GM12878 (cell line): ENCODE data around the gene BEND7. TPM values are rescaled to one million over a fixed set of nuclear protein-coding genes. Genes with fewer than 3 reads are reported as not detected.

Source experiments
- ATAC-seq: fragments of 200-7000 bp; cut with Tn5 transposase; 3 replicates; pipeline ENCODE4 v1.9.1; 2020; ENCODE audit warnings: mild to moderate bottlenecking, moderate library complexity
- BruUV-seq: library from RNA; stranded (reverse); fragments of 400-500 nt; replicated peaks from 2 replicates; lab custom pipeline; 2021; lab: Mats Ljungman, UMichigan
- CTCF ChIA-PET: fragments of 300-600 bp; sonication (Branson Sonifier 250); formaldehyde crosslinking; extraction: SDS; loops from one replicate; lab custom pipeline; 2021; ENCODE audit warnings: inconsistent platforms; lab: Yijun Ruan, JAX
- POLR2A ChIA-PET: fragments of 350-600 bp; formaldehyde crosslinking; extraction: SDS; loops from one replicate; lab custom pipeline; 2021; ENCODE audit warnings: inconsistent platforms; lab: Charles Lee
- RAD21 ChIA-PET: fragments of 300-600 bp; sonication (Branson Sonifier 250); formaldehyde crosslinking; loops from one replicate; lab custom pipeline; 2023; ENCODE audit warnings: antibody characterized with exemption; ENCODE audit not compliant: unreplicated experiment; lab: Charles Lee
- SMC1A ChIA-PET: fragments of 300-600 bp; sonication (Branson Sonifier 250); formaldehyde crosslinking; loops from one replicate; lab custom pipeline; 2023; ENCODE audit not compliant: unreplicated experiment, uncharacterized antibody; lab: Charles Lee
- DNase-seq: peaks from one replicate; pipeline ENCODE4 v3.0.0-alpha.2; 2011; ENCODE audit warnings: low read depth, low spot score
- FAIRE-seq: peaks from 3 replicates; lab custom pipeline; 2011; peaks lifted over from hg19 to GRCh38; lab: Jason Lieb, UNC
- H2AFZ ChIP-seq: 2 replicates; pipeline ENCODE4 v1.6.0; 2011; ENCODE audit warnings: low read depth, low read length, control low read depth; ENCODE audit not compliant: control insufficient read depth
- H3K27ac ChIP-seq: 2 replicates; pipeline ENCODE4 v1.5.1; 2011; ENCODE audit warnings: control low read depth; ENCODE audit not compliant: control insufficient read depth, insufficient read depth
- H3K27me3 ChIP-seq, 2 experiments: replicated peaks in 1 of 2; 2 replicates each; pipeline versions ENCODE4 v1.6.0 to v1.6.1; 2011; ENCODE audit warnings: low read length in 1 of 2; ENCODE audit not compliant: control insufficient read depth in 2 of 2, insufficient read depth in 2 of 2
- H3K36me3 ChIP-seq, 2 experiments: 2 replicates each; pipeline ENCODE4 v1.5.1; 2011; ENCODE audit warnings: low read length in 1 of 2; ENCODE audit not compliant: control insufficient read depth in 2 of 2, insufficient read depth in 2 of 2
- H3K4me1 ChIP-seq: 2 replicates; pipeline ENCODE4 v1.6.1; 2011; ENCODE audit warnings: mild to moderate bottlenecking, low read length, moderate library complexity, mixed read lengths; ENCODE audit not compliant: control insufficient read depth, insufficient read depth
- H3K4me2 ChIP-seq: 2 replicates; pipeline ENCODE4 v1.6.0; 2011; ENCODE audit warnings: control low read depth; ENCODE audit not compliant: control insufficient read depth, insufficient read depth
- H3K4me3 ChIP-seq: fragments of 200-600 bp; sonication (generic); 2 replicates; pipeline ENCODE4 v1.5.1; 2016
- H3K79me2 ChIP-seq: 2 replicates; pipeline ENCODE4 v1.6.0; 2011; ENCODE audit warnings: low read length; ENCODE audit not compliant: control insufficient read depth, insufficient read depth
- H3K9ac ChIP-seq: 2 replicates; pipeline ENCODE4 v1.8.0; 2011; ENCODE audit warnings: low read length, control low read depth, mixed read lengths; ENCODE audit not compliant: control insufficient read depth, insufficient read depth
- H3K9me3 ChIP-seq: replicated peaks from 3 replicates; pipeline ENCODE4 v1.5.1; 2011; ENCODE audit warnings: mild to moderate bottlenecking, low read length; ENCODE audit not compliant: control insufficient read depth, insufficient read depth
- H4K20me1 ChIP-seq: 2 replicates; pipeline ENCODE4 v1.6.0; 2011; ENCODE audit not compliant: control insufficient read depth, insufficient read depth
- SP1 ChIP-seq: IDR thresholded peaks from one replicate; pipeline ENCODE4 v1.6.1; 2011; ENCODE audit warnings: low read depth, low read length
- TCF12 ChIP-seq: IDR thresholded peaks from 2 replicates; pipeline ENCODE4 v1.6.1; 2011; ENCODE audit warnings: low read depth, mild to moderate bottlenecking, low read length
- TCF3 ChIP-seq: IDR thresholded peaks from 2 replicates; pipeline ENCODE4 v1.6.1; 2012; ENCODE audit warnings: low read depth, mild to moderate bottlenecking, low read length, borderline replicate concordance; ENCODE audit not compliant: insufficient read depth
- ZNF384 ChIP-seq: IDR thresholded peaks from 2 replicates; pipeline ENCODE4 v1.6.1; 2012; ENCODE audit warnings: low read depth, mild to moderate bottlenecking, low read length, improper control_type of control experiment, borderline replicate concordance
- WGBS: methylation state at CpG from one replicate; pipeline ENCODE4 v1.1.6; 2016; ENCODE audit warnings: low lambda C conversion rate; ENCODE audit not compliant: insufficient replicate concordance, insufficient coverage; ENCODE audit errors: missing lambda C conversion rate; 5-methylcytosine and 5-hydroxymethylcytosine counted together
- in situ Hi-C: fragments of 300-500 bp; cut with MboI; formaldehyde crosslinking; loops from 9 replicates; pipeline ENCODE4 v1.14.3; 2018; ENCODE audit warnings: mixed read lengths
- intact Hi-C: fragments of 100-400 bp; cut with micrococcal nuclease; formaldehyde crosslinking; loops from one replicate; pipeline ENCODE4 v1.14.2; 2022; ENCODE audit not compliant: unreplicated experiment
- polyA plus RNA-seq, 11 experiments: library from polyadenylated mRNA; depleted of rRNA in 4 of 11; unstranded in 6 of 11; stranded (reverse) in 5 of 11; fragments of >200 nt; fragmentation: Nextera tagmentation in 4 of 11; fragmentation: Illumina TruSeq in 1 of 11; extraction: Ambion mirVana in 4 of 11; extraction: Trizol in 1 of 11; gene quantifications; 1 replicate in 1 of 11; 2 replicates in 10 of 11; pipeline versions ENCODE4 v1.2.1 to v1.2.3, GENCODE V29; 2011 to 2016; ENCODE audit warnings: inconsistent platforms in 2 of 11, missing spikeins in 2 of 11, low read depth in 1 of 11
- total RNA-seq, 4 experiments: library from RNA; depleted of rRNA in 3 of 4; stranded (reverse); fragments of >200 nt in 3 of 4; fragmentation: Illumina TruSeq in 1 of 4; extraction: Trizol in 1 of 4; gene quantifications; 2 replicates each; pipeline versions ENCODE4 v1.2.1 to v1.2.3, GENCODE V29; 2013 to 2021
- TF ChIP-seq, protein P1 (sequence below): IDR thresholded peaks from 2 replicates; pipeline ENCODE4 v1.6.1; 2012; ENCODE audit warnings: mild to moderate bottlenecking, low read depth, low read length
- TF ChIP-seq, protein P2 (sequence below): IDR thresholded peaks from 2 replicates; pipeline ENCODE4 v1.6.1; 2012; ENCODE audit warnings: low read depth, low read length, improper control_type of control experiment
- TF ChIP-seq, protein P3 (sequence below): fragments of 450-650 bp; IDR thresholded peaks from 2 replicates; pipeline ENCODE4 v1.6.1; 2017; ENCODE audit warnings: mild to moderate bottlenecking, low read depth, inconsistent platforms; ENCODE audit not compliant: poor library complexity, severe bottlenecking

BEND7 gene
- total and polyA plus RNA-seq, 10 of the 15 experiments (the other 5 are each of a cell fraction or from before 2014, with no cell fraction given), result not detected

DNA sequence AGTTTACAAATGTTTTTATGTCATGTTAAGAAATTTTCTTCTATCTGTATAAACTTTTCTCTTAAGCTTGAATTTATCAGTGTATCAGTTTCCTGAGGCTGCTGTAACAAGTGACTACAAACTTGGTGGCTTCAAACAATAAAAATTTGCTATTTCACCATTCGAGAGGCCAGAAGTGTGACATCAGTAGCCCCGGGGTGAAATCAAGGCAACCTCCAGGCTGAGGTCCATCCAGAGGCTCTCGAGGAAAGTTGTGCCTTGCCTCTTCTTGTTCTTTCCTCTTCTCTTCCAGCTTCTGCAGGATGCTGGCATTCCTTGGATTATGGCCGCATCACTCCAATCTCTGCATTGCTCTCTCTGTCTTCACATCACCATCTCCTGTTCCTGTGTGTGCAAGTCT, 6.5 kb upstream of the BEND7 start (continued):
- TF ChIP-seq, protein P1, sequence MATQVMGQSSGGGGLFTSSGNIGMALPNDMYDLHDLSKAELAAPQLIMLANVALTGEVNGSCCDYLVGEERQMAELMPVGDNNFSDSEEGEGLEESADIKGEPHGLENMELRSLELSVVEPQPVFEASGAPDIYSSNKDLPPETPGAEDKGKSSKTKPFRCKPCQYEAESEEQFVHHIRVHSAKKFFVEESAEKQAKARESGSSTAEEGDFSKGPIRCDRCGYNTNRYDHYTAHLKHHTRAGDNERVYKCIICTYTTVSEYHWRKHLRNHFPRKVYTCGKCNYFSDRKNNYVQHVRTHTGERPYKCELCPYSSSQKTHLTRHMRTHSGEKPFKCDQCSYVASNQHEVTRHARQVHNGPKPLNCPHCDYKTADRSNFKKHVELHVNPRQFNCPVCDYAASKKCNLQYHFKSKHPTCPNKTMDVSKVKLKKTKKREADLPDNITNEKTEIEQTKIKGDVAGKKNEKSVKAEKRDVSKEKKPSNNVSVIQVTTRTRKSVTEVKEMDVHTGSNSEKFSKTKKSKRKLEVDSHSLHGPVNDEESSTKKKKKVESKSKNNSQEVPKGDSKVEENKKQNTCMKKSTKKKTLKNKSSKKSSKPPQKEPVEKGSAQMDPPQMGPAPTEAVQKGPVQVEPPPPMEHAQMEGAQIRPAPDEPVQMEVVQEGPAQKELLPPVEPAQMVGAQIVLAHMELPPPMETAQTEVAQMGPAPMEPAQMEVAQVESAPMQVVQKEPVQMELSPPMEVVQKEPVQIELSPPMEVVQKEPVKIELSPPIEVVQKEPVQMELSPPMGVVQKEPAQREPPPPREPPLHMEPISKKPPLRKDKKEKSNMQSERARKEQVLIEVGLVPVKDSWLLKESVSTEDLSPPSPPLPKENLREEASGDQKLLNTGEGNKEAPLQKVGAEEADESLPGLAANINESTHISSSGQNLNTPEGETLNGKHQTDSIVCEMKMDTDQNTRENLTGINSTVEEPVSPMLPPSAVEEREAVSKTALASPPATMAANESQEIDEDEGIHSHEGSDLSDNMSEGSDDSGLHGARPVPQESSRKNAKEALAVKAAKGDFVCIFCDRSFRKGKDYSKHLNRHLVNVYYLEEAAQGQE, result no peak
- no peak for TF ChIP-seq ZNF384

DNA sequence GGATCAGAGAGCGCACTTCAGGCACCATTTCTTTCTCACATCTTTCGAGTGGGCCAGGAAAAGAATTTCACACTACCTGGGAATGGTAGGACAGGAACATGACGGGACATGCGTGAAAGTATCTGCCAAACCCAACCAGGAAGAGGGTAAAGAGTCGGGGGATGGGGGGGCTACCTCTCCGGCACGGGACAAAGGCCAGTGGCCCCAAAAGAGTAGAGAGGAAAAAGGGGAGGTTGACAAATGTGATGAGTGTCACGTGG, 830 bp upstream of the BEND7 start:
- 55% methylated on average over 8 of the region's 8 CpGs for whole genome bisulfite sequencing
- Histone ChIP-seq H3K4me1 (no peaks in the 10 kb centered on the region), H3K27ac (no peak overlapping the region), H3K9ac (no peak overlapping the region), H3K4me2 (no peak overlapping the region), H3K4me3 (no peak overlapping the region), H4K20me1 (no peaks in the 10 kb centered on the region), H3K79me2 (no peaks in the 10 kb centered on the region), H3K27me3 (peaks cover 11 to 14% of the 10 kb centered on the region in 2 experiments), H2AFZ (no peak overlapping the region), H3K9me3 (no peaks in the 10 kb centered on the region), H3K36me3 (no peaks in the 10 kb centered on the region)
- ATAC-seq, result no peak
- no TSS peak for BruUV-seq
- ChIA-PET SMC1A (no interaction called here), RAD21 (no interaction called here), POLR2A (no interaction called here), CTCF (no interaction called here)
- intact Hi-C loops (no loop called here), in situ Hi-C loops (no loop called here)
- TF ChIP-seq, protein P2, sequence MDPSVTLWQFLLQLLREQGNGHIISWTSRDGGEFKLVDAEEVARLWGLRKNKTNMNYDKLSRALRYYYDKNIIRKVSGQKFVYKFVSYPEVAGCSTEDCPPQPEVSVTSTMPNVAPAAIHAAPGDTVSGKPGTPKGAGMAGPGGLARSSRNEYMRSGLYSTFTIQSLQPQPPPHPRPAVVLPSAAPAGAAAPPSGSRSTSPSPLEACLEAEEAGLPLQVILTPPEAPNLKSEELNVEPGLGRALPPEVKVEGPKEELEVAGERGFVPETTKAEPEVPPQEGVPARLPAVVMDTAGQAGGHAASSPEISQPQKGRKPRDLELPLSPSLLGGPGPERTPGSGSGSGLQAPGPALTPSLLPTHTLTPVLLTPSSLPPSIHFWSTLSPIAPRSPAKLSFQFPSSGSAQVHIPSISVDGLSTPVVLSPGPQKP, result no peak
- no peak for TF ChIP-seq TCF12
- no peak for TF ChIP-seq TCF3
- no peak for TF ChIP-seq SP1
- TF ChIP-seq, protein P3, sequence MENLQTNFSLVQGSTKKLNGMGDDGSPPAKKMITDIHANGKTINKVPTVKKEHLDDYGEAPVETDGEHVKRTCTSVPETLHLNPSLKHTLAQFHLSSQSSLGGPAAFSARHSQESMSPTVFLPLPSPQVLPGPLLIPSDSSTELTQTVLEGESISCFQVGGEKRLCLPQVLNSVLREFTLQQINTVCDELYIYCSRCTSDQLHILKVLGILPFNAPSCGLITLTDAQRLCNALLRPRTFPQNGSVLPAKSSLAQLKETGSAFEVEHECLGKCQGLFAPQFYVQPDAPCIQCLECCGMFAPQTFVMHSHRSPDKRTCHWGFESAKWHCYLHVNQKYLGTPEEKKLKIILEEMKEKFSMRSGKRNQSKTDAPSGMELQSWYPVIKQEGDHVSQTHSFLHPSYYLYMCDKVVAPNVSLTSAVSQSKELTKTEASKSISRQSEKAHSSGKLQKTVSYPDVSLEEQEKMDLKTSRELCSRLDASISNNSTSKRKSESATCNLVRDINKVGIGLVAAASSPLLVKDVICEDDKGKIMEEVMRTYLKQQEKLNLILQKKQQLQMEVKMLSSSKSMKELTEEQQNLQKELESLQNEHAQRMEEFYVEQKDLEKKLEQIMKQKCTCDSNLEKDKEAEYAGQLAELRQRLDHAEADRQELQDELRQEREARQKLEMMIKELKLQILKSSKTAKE, result no peak
- no peak for DNase-seq
- FAIRE-seq, result no peak
